Esophagus muscularis mucosa (tissue), 3 donors: ENCODE measurements around the gene ZNF24.

Experiments
- CTCF ChIP-seq, 3 experiments: fragments of 200-600 bp in 2 of 3; fragments of 450-650 bp in 1 of 3; sonication (generic) in 2 of 3; IDR thresholded peaks; one replicate each; pipeline ENCODE4 v1.5.1; 2017 to 2019; ENCODE audit warnings: antibody characterized with exemption in 3 of 3, mild to moderate bottlenecking in 2 of 3, moderate library complexity in 1 of 3
- POLR2A ChIP-seq: fragments of 450-650 bp; IDR thresholded peaks from one replicate; pipeline ENCODE4 v1.6.1; 2017; ENCODE audit warnings: antibody characterized with exemption, moderate library complexity, mild to moderate bottlenecking, low read depth

GRCh38 chr18:35345460-35345921, 1.3 kb upstream of the ZNF24 start:
- TF ChIP-seq CTCF (IDR thresholded peaks at IDR 0.05) (no peak), POLR2A (no peak)
